NCI-H1930 (cell line): ENCODE data around the gene SRM.
"Not testable (repeated sequence)": the region's sequence is repeated elsewhere in the genome, so short reads cannot be mapped to it uniquely, and the experiment has no call there.

Source experiments
- DNase-seq, 2 experiments: peaks; one replicate each; lab custom pipeline; 2025; lab: John Stamatoyannopoulos, UW

Gene SRM

DNA sequence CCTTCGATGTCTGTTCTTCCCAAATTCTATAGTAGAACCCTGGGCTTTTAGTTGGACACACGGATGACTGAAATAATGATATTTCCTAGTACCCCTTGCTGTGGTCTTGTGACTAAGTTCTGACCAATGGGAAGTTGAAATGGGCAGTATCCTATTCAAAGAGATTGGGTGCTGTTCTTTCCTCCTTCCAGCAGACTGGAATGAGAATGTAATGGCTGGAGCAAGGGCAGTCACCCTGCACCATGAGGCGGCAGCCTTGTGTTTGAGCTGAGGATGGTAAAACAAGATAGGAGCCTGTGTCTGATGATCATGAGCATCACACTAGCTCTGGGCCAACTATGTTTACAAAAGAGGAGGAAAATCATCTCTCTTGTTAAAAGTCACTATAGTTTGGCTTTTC is 5.1 kb upstream of the SRM start:
- no peak for DNase-seq

- not testable (repeated sequence) for DNase-seq
These were observed 4.2 kb upstream of the SRM start for GRCh38 chr1:11063937-11064537.

DNA sequence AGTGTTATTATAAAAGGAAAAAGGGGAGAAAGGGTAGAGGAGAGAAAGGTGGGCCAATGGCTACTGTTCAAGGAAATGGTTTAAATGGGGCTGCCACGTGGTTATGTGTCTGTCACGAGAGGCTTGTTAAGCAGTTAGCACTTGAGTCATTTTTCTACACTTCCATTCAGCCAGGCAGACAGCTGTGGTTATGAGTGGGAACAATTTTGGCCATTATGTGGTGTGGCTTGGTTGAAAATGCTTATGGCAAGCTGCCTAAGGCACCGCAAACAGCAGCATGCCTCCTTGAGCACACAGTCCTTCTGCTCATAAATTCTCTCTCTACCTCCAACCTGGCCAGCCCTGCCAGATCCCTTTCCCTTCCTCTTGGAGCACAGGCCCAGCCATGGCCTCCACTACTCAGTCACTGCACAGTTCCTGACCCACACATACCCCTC is 3.2 kb upstream of the SRM start:
- no peak for DNase-seq

- no peak for DNase-seq
These were observed 2.0 kb upstream of the SRM start for GRCh38 chr1:11061652-11062365.

DNA sequence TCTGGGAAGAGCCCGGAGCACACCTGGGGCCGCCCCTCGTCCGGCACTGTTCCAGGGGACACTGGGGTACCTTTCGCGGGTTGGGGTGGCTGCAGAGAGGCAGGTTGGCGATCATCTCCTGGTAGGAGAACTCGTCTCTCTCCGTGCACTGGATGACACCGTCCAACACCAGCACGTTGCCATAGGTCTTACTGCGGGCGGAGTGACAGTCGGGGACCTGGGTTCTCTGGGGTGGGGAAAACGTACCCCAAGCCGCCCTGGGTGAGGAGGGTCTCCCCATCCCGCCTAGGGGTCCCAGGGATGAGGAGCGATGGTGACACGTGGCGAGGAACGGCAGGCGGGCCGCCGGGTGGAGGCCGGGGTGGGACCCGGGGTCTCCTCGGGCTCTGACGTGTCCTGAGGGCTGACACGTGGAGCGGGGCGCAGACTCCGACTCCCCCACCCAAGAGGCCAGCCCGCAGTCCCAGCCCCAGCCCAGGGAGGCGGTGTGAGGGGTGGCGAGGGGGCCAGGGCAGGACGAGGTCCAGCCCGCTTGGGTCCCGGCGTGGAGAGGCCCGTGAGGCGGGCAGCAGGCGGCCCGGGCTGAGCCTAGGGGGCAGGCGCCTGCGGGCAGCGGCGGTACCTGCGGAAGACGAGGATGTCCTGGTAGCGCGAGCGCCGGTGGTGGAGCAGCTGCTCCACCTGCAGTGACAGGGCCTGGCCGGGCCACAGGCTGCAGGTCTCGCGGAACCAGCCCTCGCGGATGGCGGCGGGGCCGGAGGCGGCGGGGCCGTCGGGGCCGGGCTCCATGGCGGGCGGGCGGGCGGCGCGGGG is 457 bp downstream of the SRM start:
- DNase-seq: no peak

DNA sequence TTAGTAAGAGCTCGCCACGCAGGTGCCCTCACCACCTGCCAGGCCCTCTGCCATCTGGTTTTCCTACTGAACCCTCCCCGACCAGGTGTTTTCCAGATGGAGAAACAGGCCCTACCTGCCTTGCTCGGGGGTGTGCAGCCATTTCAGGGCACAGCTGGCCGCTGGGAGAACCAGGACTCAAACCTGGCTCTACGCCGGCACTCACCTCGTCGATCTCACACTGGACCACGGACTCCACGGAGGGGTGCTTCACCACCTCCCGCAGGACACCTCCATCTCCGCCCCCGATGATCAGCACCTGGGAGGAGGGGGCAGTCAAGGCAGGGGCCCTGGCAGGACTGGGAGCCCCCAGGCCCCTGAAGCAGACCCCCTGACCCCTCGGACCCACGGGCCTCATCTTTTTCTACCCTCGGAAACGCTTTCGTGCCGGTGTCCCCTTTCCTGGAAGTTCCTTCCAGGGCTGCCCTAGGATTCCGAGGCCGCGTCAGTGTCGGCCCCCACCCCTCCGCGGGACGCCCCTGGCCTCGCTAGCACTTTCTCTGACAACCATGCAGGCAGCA is 1.1 kb downstream of the SRM start:
- DNase-seq: no peak

DNA sequence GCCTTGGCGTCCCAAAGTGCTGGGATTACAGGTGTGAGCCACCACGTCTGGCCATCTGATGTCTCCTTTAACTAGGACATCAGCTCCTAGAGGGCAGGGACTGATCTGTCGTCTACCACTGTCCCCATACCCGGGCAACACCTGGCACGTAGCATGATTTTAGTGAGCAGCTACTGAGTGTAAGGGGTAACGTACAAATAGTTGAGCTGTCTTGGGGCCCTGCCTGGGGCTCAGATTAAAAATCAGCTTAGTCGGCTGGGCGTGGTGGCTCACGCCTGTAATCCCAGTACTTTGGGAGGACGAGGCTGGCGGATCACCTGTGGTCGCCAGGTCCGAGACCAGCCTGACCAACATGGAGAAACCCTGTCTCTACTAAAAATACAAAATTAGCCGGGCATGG is 1.8 kb downstream of the SRM start:
- no peak for DNase-seq

GRCh38 chr1:11057477-11057876 is 2.3 kb downstream of the SRM start:
- no peak for DNase-seq

GRCh38 chr1:11056504-11056903 is 3.3 kb downstream of the SRM start:
- no peak for DNase-seq

GRCh38 chr1:11055676-11056075 is 4.1 kb downstream of the SRM start:
- DNase-seq: no peak

- DNase-seq: no peak
These were observed 5.2 kb downstream of the SRM start for GRCh38 chr1:11054666-11055065.

DNA sequence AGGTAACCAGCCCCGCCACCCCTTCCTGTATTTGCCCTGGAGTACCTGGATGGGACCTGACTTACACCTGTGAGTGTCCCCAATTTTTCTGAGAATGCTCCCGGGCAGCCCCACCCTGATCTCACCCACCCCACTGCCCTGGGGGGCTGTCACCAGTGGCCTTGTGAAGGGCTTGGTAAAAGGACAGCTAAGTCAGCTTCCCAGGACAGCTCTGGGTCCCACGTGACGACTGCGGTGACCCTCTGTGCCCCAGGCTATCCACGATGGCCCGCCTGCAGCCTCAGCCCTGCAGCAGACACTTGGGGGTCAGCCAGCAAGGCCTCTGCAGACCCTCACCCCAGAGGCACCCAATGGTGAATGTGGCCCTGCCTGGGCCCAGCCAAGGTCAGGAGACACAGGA is 5.6 kb downstream of the SRM start:
- no peak for DNase-seq

GRCh38 chr1:11053758-11054137 is 6.1 kb downstream of the SRM start:
- DNase-seq: no peak

- DNase-seq: no peak
These were observed 6.7 kb downstream of the SRM start for GRCh38 chr1:11052839-11053757.

- no peak for DNase-seq
These were observed 7.9 kb downstream of the SRM start for GRCh38 chr1:11051781-11052511.

DNA sequence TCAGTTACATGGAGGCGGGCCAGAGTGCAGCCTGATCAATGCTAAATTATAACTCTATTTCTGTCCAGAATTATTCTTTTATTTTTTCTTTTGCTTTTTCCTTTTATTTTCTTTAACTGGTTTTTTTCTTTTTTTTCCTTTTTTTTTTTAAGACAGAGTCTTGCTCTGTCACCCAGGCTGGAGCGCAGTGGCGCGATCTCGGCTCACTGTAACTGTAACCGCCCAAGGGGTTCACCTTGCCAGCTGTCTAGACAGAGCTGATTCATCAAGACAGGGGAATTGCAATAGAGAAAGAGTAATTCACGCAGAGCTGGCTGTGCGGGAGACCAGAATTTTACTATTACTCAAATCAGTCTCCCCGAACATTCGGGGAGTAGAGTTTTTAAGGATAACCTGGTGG is 8.7 kb downstream of the SRM start:
- not testable (repeated sequence) for DNase-seq

GRCh38 chr1:11046625-11047365 is 13.0 kb downstream of the SRM start, which contains the start of gene MASP2:
MASP2 (minus strand) TSS chr1:11047239; CDS start chr1:11047207, 32 bp downstream.
- DNase-seq: no peak

DNA sequence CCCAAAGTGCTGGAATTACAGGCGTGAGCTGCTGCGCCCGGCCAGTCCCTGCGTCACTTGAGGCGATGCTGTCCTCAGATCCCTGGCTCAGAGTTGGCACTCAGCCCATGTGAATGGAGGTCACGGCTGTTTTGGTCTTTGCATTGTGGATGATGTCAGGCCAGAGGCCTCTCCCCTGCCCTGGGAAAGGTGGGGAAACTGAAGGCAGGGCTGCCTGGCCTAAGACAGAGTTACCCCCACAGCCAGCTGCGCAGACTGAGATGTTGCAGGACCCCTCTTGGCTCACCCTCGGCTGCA is 13.6 kb downstream of the SRM start:
- no peak for DNase-seq

DNA sequence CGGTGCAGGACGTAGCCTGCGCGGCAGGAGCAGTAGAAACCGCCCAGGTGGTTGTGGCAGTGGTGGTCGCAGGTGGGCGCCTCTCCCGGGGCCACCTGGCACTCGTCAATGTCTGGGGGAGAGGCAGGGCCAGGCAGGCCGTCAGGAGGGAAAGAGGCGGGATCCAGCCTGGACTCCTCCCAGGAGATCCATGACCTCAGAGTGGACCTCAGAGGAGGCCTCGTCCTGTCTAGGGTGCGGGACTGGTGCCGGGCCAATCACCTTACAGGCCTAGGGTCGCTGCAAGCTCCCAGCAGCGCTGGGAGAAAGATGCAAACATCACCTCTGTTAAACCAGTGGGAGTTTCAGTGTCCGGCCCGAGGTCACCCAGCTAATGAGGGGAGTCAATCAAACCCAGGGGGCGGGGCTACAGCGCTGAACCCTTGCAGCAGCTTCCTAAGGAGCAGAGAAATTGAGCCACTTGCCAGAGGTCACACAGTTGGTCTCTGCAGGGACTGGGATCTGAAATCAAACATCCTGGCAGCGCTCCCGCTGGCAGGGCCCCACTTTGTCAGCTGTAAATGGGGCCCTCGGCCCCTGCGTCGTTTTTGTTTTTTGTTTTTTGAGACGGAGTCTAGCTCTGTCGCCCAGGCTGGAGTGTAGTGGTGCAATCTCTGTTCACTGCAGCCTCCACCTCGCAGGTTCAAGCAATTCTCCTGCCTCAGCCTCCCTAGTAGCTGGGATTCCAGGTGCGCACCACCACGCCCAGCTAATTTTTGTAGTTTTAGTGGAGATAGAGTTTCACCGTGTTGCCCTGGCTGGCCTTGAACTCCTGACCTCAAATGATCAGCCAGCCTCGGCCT is 14.2 kb downstream of the SRM start:
- no peak for DNase-seq
